Natural killer cell (primary cell): ENCODE results near the gene LRFN3. TPM values are rescaled to one million over a fixed set of nuclear protein-coding genes. Genes with fewer than 3 reads are reported as not detected.
"Not testable (repeated sequence)": the region's sequence is repeated elsewhere in the genome, so short reads cannot be mapped to it uniquely, and the experiment has no call there.

Source experiments
- ATAC-seq, 3 donors: fragments of 150-1000 bp in 2 of 3; fragments of 200-7000 bp in 1 of 3; cut with Tn5 transposase; 1 replicate in 1 of 3; 2 replicates in 2 of 3; pipeline ENCODE4 v1.10.0; 2021; ENCODE audit warnings: mild to moderate bottlenecking in 2 of 3, moderate library complexity in 2 of 3
- DNase-seq, 2 donors: peaks; one replicate each; pipeline versions ENCODE4 v3.0.0 to v3.0.0-alpha.2; 2013 to 2021; ENCODE audit warnings: mixed read lengths in 1 of 2
- H3K27ac ChIP-seq: one replicate; pipeline ENCODE4 v1.5.1; 2013; ENCODE audit warnings: mild to moderate bottlenecking, low read length
- H3K27me3 ChIP-seq: one replicate; pipeline ENCODE4 v1.6.1; 2013; ENCODE audit warnings: low read length; ENCODE audit not compliant: control insufficient read depth, insufficient read depth
- H3K36me3 ChIP-seq: one replicate; pipeline ENCODE4 v1.6.1; 2013; ENCODE audit warnings: low read length; ENCODE audit not compliant: control insufficient read depth, insufficient read depth
- H3K4me1 ChIP-seq: one replicate; pipeline ENCODE4 v1.6.1; 2013; ENCODE audit warnings: low read length; ENCODE audit not compliant: control insufficient read depth, insufficient read depth
- H3K4me3 ChIP-seq: one replicate; pipeline ENCODE4 v1.5.1; 2013; ENCODE audit warnings: low read length
- H3K9me3 ChIP-seq: one replicate; pipeline ENCODE4 v1.6.1; 2013; ENCODE audit warnings: low read length; ENCODE audit not compliant: control insufficient read depth, insufficient read depth
- H3K27ac Mint-ChIP-seq, 2 donors: one replicate each; pipeline ENCODE4 v1.8.0; 2022; ENCODE audit warnings: mild to moderate bottlenecking in 2 of 2, mixed read lengths in 2 of 2, moderate library complexity in 1 of 2
- H3K27me3 Mint-ChIP-seq, 2 donors: one replicate each; pipeline ENCODE4 v1.8.0; 2022; ENCODE audit warnings: low read depth in 2 of 2, mixed read lengths in 2 of 2
- H3K36me3 Mint-ChIP-seq: one replicate; pipeline ENCODE4 v1.8.0; 2022; ENCODE audit warnings: mixed read lengths
- H3K4me1 Mint-ChIP-seq, 2 donors: one replicate each; pipeline ENCODE4 v1.8.0; 2022; ENCODE audit warnings: mixed read lengths in 2 of 2
- H3K4me3 Mint-ChIP-seq: one replicate; pipeline ENCODE4 v1.8.0; 2022; ENCODE audit warnings: mild to moderate bottlenecking, moderate library complexity, mixed read lengths
- H3K9me3 Mint-ChIP-seq, 2 donors: one replicate each; pipeline ENCODE4 v1.8.0; 2022; ENCODE audit warnings: mixed read lengths in 2 of 2
- WGBS: methylation state at CpG from one replicate; pipeline ENCODE4 v1.1.7; 2013; ENCODE audit warnings: missing lambda C conversion rate; ENCODE audit not compliant: insufficient coverage; 5-methylcytosine and 5-hydroxymethylcytosine counted together
- intact Hi-C: fragments of 100-400 bp; cut with micrococcal nuclease; formaldehyde crosslinking; loops from one replicate; pipeline ENCODE4 v1.14.2; 2022
- total RNA-seq, 4 donors: library from RNA; stranded (reverse); fragments of 120-200 nt in 1 of 4; gene quantifications; one replicate each; pipeline versions ENCODE4 v1.2.3 to v1.2.4, GENCODE V29; 2013 to 2022
- TF ChIP-seq, protein P1 (sequence below): fragments of 200-600 bp; IDR thresholded peaks from one replicate; pipeline ENCODE4 v1.8.0; 2022; ENCODE audit warnings: antibody characterized with exemption

The LRFN3 gene
- total RNA-seq, 3 donors from 2014 or later (not counting 1 experiment from before 2014, with no cell fraction given) = 2.6 to 9.3 (median 3.2) TPM

- Histone ChIP-seq H3K36me3 (no peaks in the 10 kb centered on the region), H3K4me3 (no peak overlapping the region), H3K9me3 (no peaks in the 10 kb centered on the region), H3K27ac (no peak overlapping the region), H3K4me1 (peaks cover 10% of the 10 kb centered on the region), H3K27me3 (no peaks in the 10 kb centered on the region)
- TF ChIP-seq, protein P1, sequence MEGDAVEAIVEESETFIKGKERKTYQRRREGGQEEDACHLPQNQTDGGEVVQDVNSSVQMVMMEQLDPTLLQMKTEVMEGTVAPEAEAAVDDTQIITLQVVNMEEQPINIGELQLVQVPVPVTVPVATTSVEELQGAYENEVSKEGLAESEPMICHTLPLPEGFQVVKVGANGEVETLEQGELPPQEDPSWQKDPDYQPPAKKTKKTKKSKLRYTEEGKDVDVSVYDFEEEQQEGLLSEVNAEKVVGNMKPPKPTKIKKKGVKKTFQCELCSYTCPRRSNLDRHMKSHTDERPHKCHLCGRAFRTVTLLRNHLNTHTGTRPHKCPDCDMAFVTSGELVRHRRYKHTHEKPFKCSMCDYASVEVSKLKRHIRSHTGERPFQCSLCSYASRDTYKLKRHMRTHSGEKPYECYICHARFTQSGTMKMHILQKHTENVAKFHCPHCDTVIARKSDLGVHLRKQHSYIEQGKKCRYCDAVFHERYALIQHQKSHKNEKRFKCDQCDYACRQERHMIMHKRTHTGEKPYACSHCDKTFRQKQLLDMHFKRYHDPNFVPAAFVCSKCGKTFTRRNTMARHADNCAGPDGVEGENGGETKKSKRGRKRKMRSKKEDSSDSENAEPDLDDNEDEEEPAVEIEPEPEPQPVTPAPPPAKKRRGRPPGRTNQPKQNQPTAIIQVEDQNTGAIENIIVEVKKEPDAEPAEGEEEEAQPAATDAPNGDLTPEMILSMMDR = no peak
- WGBS = 61% methylated on average over 4 of the region's 4 CpGs
- intact Hi-C loops = no loop called here
- no peak overlapping the region for H3K4me3 Mint-ChIP-seq
- DNase-seq (no peak), ATAC-seq (no peak)
- H3K9me3 Mint-ChIP-seq = no peaks in the 10 kb centered on the region
- H3K27ac Mint-ChIP-seq = peak overlapping the region; percentile 46 to 85
- H3K4me1 Mint-ChIP-seq = peaks cover 6 to 24% of the 10 kb centered on the region in 2 donors
- H3K36me3 Mint-ChIP-seq = no peaks in the 10 kb centered on the region
- H3K27me3 Mint-ChIP-seq = no peaks in the 10 kb centered on the region
Observed at GRCh38 chr19:35946203-35946602, 10.0 kb downstream of the LRFN3 start.

DNA sequence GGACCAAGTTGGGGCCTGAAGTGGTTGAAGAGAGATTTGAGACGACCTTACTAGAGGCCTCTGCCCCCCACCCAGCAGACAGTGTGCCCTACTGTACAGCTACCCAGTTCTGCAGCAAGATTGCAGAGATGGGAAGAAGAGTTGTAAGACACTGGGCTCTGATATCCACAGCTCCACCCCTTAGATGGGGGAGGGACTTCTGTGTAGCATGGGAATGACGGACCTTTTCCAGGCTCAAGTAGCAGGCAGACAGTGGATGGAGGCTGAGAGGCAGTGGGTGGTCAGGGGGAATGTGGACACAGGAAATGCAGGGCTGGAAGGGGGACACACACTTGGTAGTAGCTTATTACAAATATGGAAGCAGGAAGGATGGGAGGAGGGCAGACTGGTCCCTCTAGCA lies 13.0 kb downstream of the LRFN3 start:
- H3K4me1 Mint-ChIP-seq = peaks cover 20 to 40% of the 10 kb centered on the region in 2 donors
- peaks cover 30% of the 10 kb centered on the region for H3K4me1 ChIP-seq
- WGBS = 83% methylated on average over 2 of the region's 2 CpGs

DNA sequence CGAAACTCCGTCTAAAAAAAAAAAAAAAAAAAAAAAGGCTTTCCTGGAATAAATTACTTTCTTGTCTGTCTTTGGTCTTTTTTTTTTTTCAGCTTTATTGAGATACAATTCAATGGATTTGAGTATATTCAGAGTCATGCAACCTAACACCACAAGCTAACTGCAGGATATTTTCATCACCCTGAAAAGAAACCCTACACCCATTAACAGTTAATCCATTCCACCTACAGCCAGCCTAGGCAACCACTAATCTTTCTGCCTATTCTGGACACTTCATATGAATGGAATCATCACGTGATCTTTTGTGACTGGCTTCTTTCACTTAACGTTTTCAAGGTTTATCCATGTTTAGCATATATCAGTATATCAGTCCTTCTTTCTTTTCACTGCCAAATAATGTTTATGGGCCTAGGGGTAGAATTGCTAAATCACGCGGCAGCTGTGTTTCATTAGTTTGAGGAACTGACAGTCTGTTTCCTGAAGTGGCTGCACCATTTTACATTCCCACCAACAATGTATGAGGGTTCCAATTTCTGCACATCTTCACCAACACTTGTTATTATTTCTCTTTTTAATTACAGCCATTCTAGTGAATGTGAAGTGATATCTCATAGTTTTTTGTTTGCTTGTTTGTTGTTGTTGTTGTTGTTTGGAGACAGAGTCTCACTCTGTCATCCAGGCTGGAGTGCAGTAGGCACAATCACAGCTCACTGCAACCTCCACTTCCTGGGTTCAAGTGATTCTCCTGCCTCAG lies 19.9 kb downstream of the LRFN3 start:
- ATAC-seq (no peak), DNase-seq (no peak)
- WGBS = 56% methylated on average over 4 of the region's 6 CpGs
- Mint-ChIP-seq H3K4me3 (peak overlapping the region; percentile 55), H3K27ac (peak overlapping the region in 1 of 2 donors; percentile 29), H3K27me3 (peaks cover 11 to 12% of the 10 kb centered on the region in 2 donors), H3K4me1 (peaks cover 22 to 29% of the 10 kb centered on the region in 2 donors), H3K9me3 (no peaks in the 10 kb centered on the region), H3K36me3 (no peaks in the 10 kb centered on the region)
- H3K27me3 ChIP-seq = peaks cover 2% of the 10 kb centered on the region
- no peaks in the 10 kb centered on the region for H3K9me3 ChIP-seq
- no peak overlapping the region for H3K4me3 ChIP-seq
- TF ChIP-seq, protein P1 = no peak
- intact Hi-C loops = no loop called here
- no peak overlapping the region for H3K27ac ChIP-seq
- no peaks in the 10 kb centered on the region for H3K36me3 ChIP-seq
- peaks cover 53% of the 10 kb centered on the region for H3K4me1 ChIP-seq

More for the DNA sequence above, 13.0 kb downstream of the LRFN3 start:
- TF ChIP-seq, protein P1 = no peak
- no peak overlapping the region for H3K27ac ChIP-seq
- intact Hi-C loops = no loop called here
- no peak for DNase-seq
- H3K9me3 ChIP-seq = no peaks in the 10 kb centered on the region
- H3K27ac Mint-ChIP-seq = peak overlapping the region in 1 of 2 donors; percentile 68
- H3K9me3 Mint-ChIP-seq = no peaks in the 10 kb centered on the region
- H3K27me3 ChIP-seq = no peaks in the 10 kb centered on the region
- H3K36me3 Mint-ChIP-seq = no peaks in the 10 kb centered on the region
- H3K4me3 ChIP-seq = no peak overlapping the region
- H3K4me3 Mint-ChIP-seq = no peak overlapping the region
- no peak for ATAC-seq
- no peaks in the 10 kb centered on the region for H3K36me3 ChIP-seq
- H3K27me3 Mint-ChIP-seq = no peaks in the 10 kb centered on the region

- H3K9me3 Mint-ChIP-seq, H3K36me3 ChIP-seq, H3K36me3 Mint-ChIP-seq, H3K27ac ChIP-seq, H3K9me3 ChIP-seq, H3K27me3 ChIP-seq, ATAC-seq, DNase-seq, intact Hi-C loops, H3K27ac Mint-ChIP-seq, H3K4me3 ChIP-seq: not testable (repeated sequence)
- 91% methylated on average over 8 of the region's 8 CpGs for WGBS
- peaks cover 12 to 13% of the 10 kb centered on the region in 2 donors for H3K27me3 Mint-ChIP-seq
- H3K4me1 ChIP-seq = peaks cover 50% of the 10 kb centered on the region
- peaks cover 22 to 28% of the 10 kb centered on the region in 2 donors for H3K4me1 Mint-ChIP-seq
- peak overlapping the region; percentile 35 for H3K4me3 Mint-ChIP-seq
Observed at GRCh38 chr19:35957411-35957810, 21.2 kb downstream of the LRFN3 start.
